Activated naive CD4-positive, alpha-beta T cell treated with anti-CD3 and anti-CD28 coated beads, Interleukin-2, amount 10 ng/mL, durations not matched to agents 7 days and 5 days (primary cell): ENCODE data around the gene WDR18.

ENCODE experiments used
- CTCF ChIA-PET: fragments of 350-600 bp; sonication (Branson Sonifier 250); formaldehyde crosslinking; loops from one replicate; lab custom pipeline; 2021; ENCODE audit warnings: antibody characterized with exemption; lab: Charles Lee
- DNase-seq: peaks from one replicate; pipeline ENCODE4 v3.0.0-alpha.2; 2020
- H3K27ac Mint-ChIP-seq: one replicate; pipeline ENCODE4 v1.8.0; 2021; ENCODE audit warnings: mild to moderate bottlenecking, moderate library complexity, mixed read lengths
- H3K27me3 Mint-ChIP-seq: one replicate; pipeline ENCODE4 v1.8.0; 2021; ENCODE audit warnings: mild to moderate bottlenecking, mixed read lengths
- H3K36me3 Mint-ChIP-seq: one replicate; pipeline ENCODE4 v1.8.0; 2021; ENCODE audit warnings: mixed read lengths
- H3K4me1 Mint-ChIP-seq: one replicate; pipeline ENCODE4 v1.8.0; 2021; ENCODE audit warnings: mixed read lengths
- H3K4me3 Mint-ChIP-seq: one replicate; pipeline ENCODE4 v1.8.0; 2021; ENCODE audit warnings: mild to moderate bottlenecking, moderate library complexity, mixed read lengths
- H3K9me3 Mint-ChIP-seq: one replicate; pipeline ENCODE4 v1.8.0; 2021; ENCODE audit warnings: mixed read lengths

Gene WDR18

GRCh38 chr19:970695-971094 is 13.4 kb upstream of the WDR18 start:
- Mint-ChIP-seq H3K4me1 (no peaks in the 10 kb centered on the region), H3K9me3 (peaks cover 7% of the 10 kb centered on the region), H3K4me3 (no peak overlapping the region), H3K27ac (peak overlapping the region; percentile 55), H3K27me3 (no peaks in the 10 kb centered on the region), H3K36me3 (peaks cover 37% of the 10 kb centered on the region)
- CTCF ChIA-PET = interaction anchor here (1.3 to 1.9 kb wide), 2 partner anchors 11 to 48 kb away, joined by 3 to 8 read pairs; no protein-coding TSS in a partner anchor
- no peak for DNase-seq

GRCh38 chr19:971795-972194 is 12.3 kb upstream of the WDR18 start:
- CTCF ChIA-PET = interaction anchor here (1.9 kb wide), 1 partner anchor 49 kb away, joined by 8 read pairs; no protein-coding TSS in a partner anchor

DNA sequence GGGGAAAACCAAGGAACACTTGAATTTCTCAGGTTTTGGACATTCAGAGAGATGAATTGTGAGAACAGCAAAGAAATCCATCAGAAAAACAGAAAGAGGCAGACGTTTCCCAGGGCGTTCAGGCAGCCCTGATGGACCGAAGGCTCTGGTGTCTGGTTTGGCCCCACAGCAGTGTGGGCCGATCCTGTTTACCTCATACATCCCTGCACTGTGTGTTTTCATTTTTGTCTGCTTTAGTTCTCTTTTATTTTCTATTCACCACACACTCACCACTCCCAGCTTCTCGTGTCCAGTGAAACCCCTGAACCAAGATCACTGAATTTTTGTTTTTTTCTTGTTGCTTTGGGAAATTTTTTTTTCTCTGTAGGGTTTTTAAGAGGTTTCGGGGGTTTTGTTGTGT is 11.9 kb upstream of the WDR18 start:
- Mint-ChIP-seq H3K36me3 (peaks cover 30% of the 10 kb centered on the region), H3K4me1 (no peaks in the 10 kb centered on the region), H3K9me3 (peaks cover 7% of the 10 kb centered on the region), H3K27me3 (no peaks in the 10 kb centered on the region), H3K27ac (no peak overlapping the region), H3K4me3 (no peak overlapping the region)
- CTCF ChIA-PET = no interaction called here
- no peak for DNase-seq

More at GRCh38 chr19:971795-972194, 12.3 kb upstream of the WDR18 start:
- no peak for DNase-seq
- no peaks in the 10 kb centered on the region for H3K4me1 Mint-ChIP-seq
- H3K9me3 Mint-ChIP-seq = peaks cover 7% of the 10 kb centered on the region
- H3K27me3 Mint-ChIP-seq = no peaks in the 10 kb centered on the region
- H3K27ac Mint-ChIP-seq = no peak overlapping the region
- H3K36me3 Mint-ChIP-seq = peaks cover 33% of the 10 kb centered on the region
- H3K4me3 Mint-ChIP-seq = no peak overlapping the region

DNA sequence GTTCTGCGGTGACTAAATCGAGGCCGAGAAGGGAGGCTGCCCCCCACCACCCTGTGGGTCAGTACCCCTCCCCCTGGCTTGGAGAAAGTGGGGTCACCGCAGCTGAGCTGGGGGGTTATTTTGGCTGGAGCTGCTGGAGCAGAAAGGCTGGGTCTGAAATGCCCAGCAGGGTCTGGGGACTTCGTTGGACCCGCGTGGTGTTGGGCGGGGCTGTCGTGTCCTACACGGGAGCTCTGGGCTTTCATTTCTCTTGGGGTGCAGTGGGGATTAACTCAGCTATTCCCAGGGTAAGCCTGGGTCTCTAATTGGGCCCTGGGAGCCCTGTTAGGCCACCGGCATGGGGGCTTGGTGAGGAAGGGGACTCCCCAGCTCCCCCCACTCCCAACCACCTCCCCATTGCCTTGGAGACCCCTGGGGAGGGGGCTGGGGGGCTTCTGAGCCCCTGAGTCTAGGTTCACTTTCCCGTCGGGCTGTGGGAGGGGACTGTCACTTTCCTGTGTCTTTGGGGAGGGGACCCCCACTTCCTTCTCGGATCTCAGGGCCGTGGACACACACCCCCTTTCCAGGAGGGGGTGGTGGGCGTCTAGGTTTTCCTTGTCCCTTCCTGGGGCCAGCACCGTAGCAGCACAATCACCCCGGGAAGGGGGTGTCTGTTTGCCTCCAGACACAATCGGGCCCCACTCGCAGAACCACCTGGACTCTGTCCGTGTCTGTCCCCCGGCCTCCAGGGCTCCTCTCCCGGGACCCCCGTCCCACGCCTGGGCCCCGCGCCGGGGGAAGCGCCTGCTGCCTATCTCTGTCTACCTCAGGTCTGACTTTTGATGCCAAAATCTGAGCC is 10.2 kb upstream of the WDR18 start:
- DNase-seq = no peak
- H3K36me3 Mint-ChIP-seq = peaks cover 22% of the 10 kb centered on the region
- H3K27ac Mint-ChIP-seq = no peak overlapping the region
- H3K27me3 Mint-ChIP-seq = no peaks in the 10 kb centered on the region
- no peak overlapping the region for H3K4me3 Mint-ChIP-seq
- CTCF ChIA-PET = no interaction called here
- no peaks in the 10 kb centered on the region for H3K4me1 Mint-ChIP-seq
- H3K9me3 Mint-ChIP-seq = peaks cover 7% of the 10 kb centered on the region

- CTCF ChIA-PET = no interaction called here
- Mint-ChIP-seq H3K9me3 (peaks cover 7% of the 10 kb centered on the region), H3K4me1 (no peaks in the 10 kb centered on the region), H3K27me3 (no peaks in the 10 kb centered on the region), H3K4me3 (no peak overlapping the region), H3K27ac (no peak overlapping the region), H3K36me3 (peaks cover 22% of the 10 kb centered on the region)
- DNase-seq = no peak
Measured at GRCh38 chr19:974564-975257, 9.4 kb upstream of the WDR18 start.

DNA sequence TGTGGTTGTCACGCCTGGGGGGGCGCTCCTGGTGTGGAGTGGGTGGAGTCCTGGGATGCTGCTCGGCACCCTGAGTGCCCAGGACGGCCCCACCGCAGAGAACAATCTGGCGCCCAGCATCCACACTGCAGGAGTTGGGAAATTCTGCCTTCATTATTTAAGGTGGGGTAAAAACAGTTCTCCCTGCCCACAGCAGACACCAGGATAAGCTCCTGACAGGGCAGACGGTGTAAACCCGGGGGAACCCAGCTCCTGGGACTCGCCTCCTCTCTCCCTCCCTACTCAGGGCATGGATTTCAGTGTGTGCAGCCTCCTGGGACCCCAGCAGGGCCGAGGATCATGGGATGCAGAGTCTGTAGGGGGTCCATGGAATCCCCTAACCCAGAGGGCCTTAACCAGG is 7.7 kb upstream of the WDR18 start:
- CTCF ChIA-PET = no interaction called here
- peaks cover 6% of the 10 kb centered on the region for H3K27me3 Mint-ChIP-seq
- H3K27ac Mint-ChIP-seq = no peak overlapping the region

GRCh38 chr19:977058-977464 is 7.1 kb upstream of the WDR18 start:
- H3K27me3 Mint-ChIP-seq = peaks cover 6% of the 10 kb centered on the region
- no peak overlapping the region for H3K4me3 Mint-ChIP-seq
- H3K4me1 Mint-ChIP-seq = no peaks in the 10 kb centered on the region
- no peaks in the 10 kb centered on the region for H3K9me3 Mint-ChIP-seq
- CTCF ChIA-PET = no interaction called here
- H3K36me3 Mint-ChIP-seq = peaks cover 5% of the 10 kb centered on the region
- no peak overlapping the region for H3K27ac Mint-ChIP-seq
- DNase-seq = no peak

More for the DNA sequence above, 7.7 kb upstream of the WDR18 start:
- no peaks in the 10 kb centered on the region for H3K4me1 Mint-ChIP-seq
- H3K9me3 Mint-ChIP-seq = no peaks in the 10 kb centered on the region
- no peak for DNase-seq
- H3K4me3 Mint-ChIP-seq = no peak overlapping the region
- peaks cover 9% of the 10 kb centered on the region for H3K36me3 Mint-ChIP-seq

- Mint-ChIP-seq H3K27ac (no peak overlapping the region), H3K27me3 (peaks cover 6% of the 10 kb centered on the region)
- CTCF ChIA-PET = no interaction called here
Measured at GRCh38 chr19:979318-979741, 4.8 kb upstream of the WDR18 start.

DNA sequence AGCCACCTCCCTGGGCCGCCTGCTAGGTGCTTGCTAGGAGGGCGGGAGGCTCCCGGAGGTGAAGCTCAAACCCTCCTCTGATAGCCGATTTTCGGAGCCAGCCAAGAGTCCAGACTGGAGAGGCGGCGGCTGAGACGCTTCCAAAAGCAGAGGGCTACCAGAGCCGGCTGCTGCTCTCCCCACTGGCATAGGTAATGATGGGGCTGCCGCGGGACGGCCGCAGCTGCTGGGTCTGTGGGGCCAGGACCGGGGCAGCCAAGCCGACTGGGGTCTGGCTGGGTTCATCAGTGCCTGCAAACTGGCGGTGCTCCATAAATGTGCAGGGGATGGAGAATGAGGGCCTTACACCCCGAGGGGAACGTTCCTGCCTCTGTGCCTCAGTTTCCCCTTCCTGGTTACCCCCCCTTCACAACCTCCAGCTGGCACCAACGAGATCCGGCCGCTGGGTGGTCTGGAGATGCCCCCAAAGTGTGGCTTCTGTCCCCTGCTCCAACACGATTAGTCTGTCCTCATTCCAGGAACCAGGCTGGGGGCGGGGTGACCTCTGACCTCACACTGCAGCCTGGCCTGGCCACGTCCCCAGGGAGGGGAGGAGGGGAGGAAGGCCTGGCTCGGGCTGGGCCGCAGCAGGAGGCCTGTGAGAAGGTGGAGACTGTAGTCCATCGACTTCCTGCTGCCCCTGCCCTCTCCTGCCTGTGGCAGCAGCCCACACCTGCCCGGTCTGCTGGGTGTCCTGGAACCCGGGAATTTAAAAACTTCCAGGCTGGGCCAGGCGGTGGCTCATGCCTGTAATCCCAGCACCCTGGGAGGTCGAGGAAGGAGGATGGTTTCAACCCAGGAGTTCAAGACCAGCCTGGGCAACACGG is 3.8 kb upstream of the WDR18 start:
- H3K4me1 Mint-ChIP-seq = peaks cover 22% of the 10 kb centered on the region
- DNase-seq = no peak
- H3K4me3 Mint-ChIP-seq = no peak overlapping the region
- no peak overlapping the region for H3K27ac Mint-ChIP-seq
- CTCF ChIA-PET = interaction anchor here (1.3 to 1.6 kb wide), 2 partner anchors 60 to 117 kb away, joined by 4 to 6 read pairs; no protein-coding TSS in a partner anchor
- H3K9me3 Mint-ChIP-seq = no peaks in the 10 kb centered on the region
- H3K36me3 Mint-ChIP-seq = peaks cover 2% of the 10 kb centered on the region
- peaks cover 6% of the 10 kb centered on the region for H3K27me3 Mint-ChIP-seq

More at GRCh38 chr19:979318-979741, 4.8 kb upstream of the WDR18 start:
- H3K36me3 Mint-ChIP-seq = peaks cover 2% of the 10 kb centered on the region
- no peaks in the 10 kb centered on the region for H3K9me3 Mint-ChIP-seq
- H3K4me1 Mint-ChIP-seq = peaks cover 13% of the 10 kb centered on the region
- H3K4me3 Mint-ChIP-seq = no peak overlapping the region
- no peak for DNase-seq

GRCh38 chr19:982567-983170 is 1.5 kb upstream of the WDR18 start:
- no peak overlapping the region for H3K27ac Mint-ChIP-seq
- DNase-seq = peak; percentile 79
- peaks cover 7% of the 10 kb centered on the region for H3K36me3 Mint-ChIP-seq
- H3K4me1 Mint-ChIP-seq = peaks cover 32% of the 10 kb centered on the region
- peak overlapping the region; percentile 44 for H3K4me3 Mint-ChIP-seq
- CTCF ChIA-PET = interaction anchor here (0.6 to 4.5 kb wide), 9 partner anchors 12 to 481 kb away, joined by 3 to 74 read pairs (median 3); no protein-coding TSS in a partner anchor
- H3K9me3 Mint-ChIP-seq = no peaks in the 10 kb centered on the region
- peaks cover 6% of the 10 kb centered on the region for H3K27me3 Mint-ChIP-seq

- no peak for DNase-seq
- peak overlapping the region; percentile 80 for H3K27ac Mint-ChIP-seq
- H3K4me1 Mint-ChIP-seq = peaks cover 32% of the 10 kb centered on the region
- peaks cover 13% of the 10 kb centered on the region for H3K36me3 Mint-ChIP-seq
- H3K27me3 Mint-ChIP-seq = no peaks in the 10 kb centered on the region
- CTCF ChIA-PET = no interaction called here
- no peaks in the 10 kb centered on the region for H3K9me3 Mint-ChIP-seq
- peak overlapping the region; percentile 92 for H3K4me3 Mint-ChIP-seq
Measured at GRCh38 chr19:986083-986482, 1.9 kb downstream of the WDR18 start.

DNA sequence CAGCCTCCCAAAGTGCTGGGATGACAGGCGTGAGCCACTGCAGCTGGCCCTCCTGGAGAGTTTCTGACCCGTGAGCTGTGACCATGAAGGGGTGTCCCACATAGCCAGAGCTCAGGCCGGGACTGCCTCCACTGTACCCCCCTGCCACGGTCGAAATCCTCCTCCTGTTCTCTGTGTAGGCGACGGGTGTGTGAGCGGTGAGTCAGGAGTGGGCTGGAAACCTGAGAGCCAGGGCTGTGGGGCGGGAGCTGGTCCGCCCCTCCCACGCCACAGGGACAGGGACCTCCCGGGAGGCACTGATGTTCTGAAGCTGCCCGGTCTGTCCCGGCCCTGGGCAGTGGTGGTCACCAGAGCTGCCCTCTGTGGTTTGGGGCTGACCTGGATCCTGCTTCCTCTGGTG is 3.9 kb downstream of the WDR18 start:
- DNase-seq = no peak
- Mint-ChIP-seq H3K4me1 (peaks cover 28% of the 10 kb centered on the region), H3K27ac (no peak overlapping the region), H3K36me3 (peaks cover 20% of the 10 kb centered on the region), H3K4me3 (no peak overlapping the region), H3K9me3 (no peaks in the 10 kb centered on the region), H3K27me3 (no peaks in the 10 kb centered on the region)
- CTCF ChIA-PET = no interaction called here

DNA sequence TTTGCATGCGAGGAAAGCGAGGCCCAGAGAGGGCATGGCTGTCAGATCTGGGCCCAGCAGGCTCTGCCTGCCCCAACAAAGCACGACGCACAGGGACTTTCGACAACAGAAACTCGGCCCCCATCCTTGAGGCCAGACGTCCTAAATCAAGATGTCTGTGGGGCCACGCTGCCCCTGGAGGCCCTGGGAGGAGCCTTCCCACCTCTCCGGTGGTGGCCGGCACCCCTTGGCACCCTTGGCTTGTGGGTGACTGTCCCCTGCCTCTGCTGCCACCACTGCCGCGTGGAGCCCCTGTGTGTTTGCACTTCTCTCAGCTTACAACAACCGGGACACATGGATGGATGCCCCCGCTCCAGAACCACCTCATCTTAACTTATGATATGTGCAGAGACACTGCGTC is 4.4 kb downstream of the WDR18 start:
- H3K9me3 Mint-ChIP-seq = no peaks in the 10 kb centered on the region
- CTCF ChIA-PET = interaction anchor here (1.0 kb wide), 1 partner anchor 233 kb away, joined by 3 read pairs; no protein-coding TSS in a partner anchor
- no peak for DNase-seq
- H3K4me3 Mint-ChIP-seq = no peak overlapping the region
- peaks cover 25% of the 10 kb centered on the region for H3K4me1 Mint-ChIP-seq
- no peak overlapping the region for H3K27ac Mint-ChIP-seq
- peaks cover 23% of the 10 kb centered on the region for H3K36me3 Mint-ChIP-seq
- H3K27me3 Mint-ChIP-seq = no peaks in the 10 kb centered on the region
